Measurements from ENCODE around the gene HOXA3. TPM values are rescaled to one million over a fixed set of nuclear protein-coding genes. Genes with fewer than 3 reads are reported as not detected.

The HOXA3 gene
- total RNA-seq, 1 donor, result 3.5 TPM

DNA sequence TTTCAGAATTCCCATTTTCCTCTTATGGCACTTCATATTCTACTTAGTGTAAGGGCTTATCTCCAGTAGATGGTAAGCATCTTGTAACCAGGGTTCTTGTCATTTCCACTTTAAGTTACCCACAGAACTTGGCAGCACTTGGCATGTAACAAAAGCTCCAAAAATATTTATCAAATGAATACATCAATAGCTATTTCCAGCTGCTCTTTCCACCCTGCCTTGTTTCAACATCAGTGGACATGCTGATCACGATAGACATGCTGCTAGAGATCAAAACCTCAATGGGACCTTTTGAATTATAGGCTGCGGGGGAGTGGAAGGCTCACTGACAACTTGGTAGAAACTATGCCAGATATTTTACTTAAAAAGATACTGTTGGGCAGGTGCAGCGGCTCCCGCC is 89.4 kb downstream of the HOXA3 start:
- no peak for TF ChIP-seq CTCF (IDR thresholded peaks at IDR 0.05; ENCODE audit: insufficient read depth, low read length)
- no peak overlapping the region for H3K4me3 ChIP-seq (ENCODE audit: low read depth, low read length)
- peak; percentile 8 for DNase-seq (ENCODE audit: low read depth)

Small RNAs within 50 kb of the gene (small RNA-seq; reads per million reads assigned to genes)
- gene AC004080.5 (not detected), gene RF01977 (not detected), gene RF02140 (not detected), gene RF02141 (not detected)

Other genes with a start within 250 kb of the HOXA3 start
- 0.72 TPM in 1 of 2 replicates, not detected in the other for gene HOXA1, start 56.6 kb downstream of the HOXA3 start, total RNA-seq (ENCODE audit: low replicate concordance)
- 0.16 and 3.6 TPM in 2 replicates for gene HOXA2, start 49.9 kb downstream of the HOXA3 start, total RNA-seq (ENCODE audit: low replicate concordance)
- 0.57 and 0.99 TPM in 2 replicates for gene HOXA4, start 21.8 kb downstream of the HOXA3 start, total RNA-seq (ENCODE audit: low replicate concordance)
- 0.72 and 2.4 TPM in 2 replicates for gene HOXA5, start 8.9 kb downstream of the HOXA3 start, total RNA-seq (ENCODE audit: low replicate concordance)
- gene HOXA6, start 4.8 kb downstream of the HOXA3 start, total RNA-seq (ENCODE audit: low replicate concordance), result not detected in 2 replicates
- gene HOXA7, start 4.1 kb upstream of the HOXA3 start, total RNA-seq (ENCODE audit: low replicate concordance), result not detected in 2 replicates
- not detected in 2 replicates for gene HOXA9, start 13.0 kb upstream of the HOXA3 start, total RNA-seq (ENCODE audit: low replicate concordance)
- gene HOXA10, start 21.7 kb upstream of the HOXA3 start, total RNA-seq (ENCODE audit: low replicate concordance), result 0.08 TPM in 1 of 2 replicates, not detected in the other
- not detected in 2 replicates for gene HOXA11, start 32.6 kb upstream of the HOXA3 start, total RNA-seq (ENCODE audit: low replicate concordance)
- gene HOXA13, start 47.5 kb upstream of the HOXA3 start, total RNA-seq (ENCODE audit: low replicate concordance), result not detected in 2 replicates
- gene EVX1, start 90.2 kb upstream of the HOXA3 start, total RNA-seq (ENCODE audit: low replicate concordance), result not detected in 2 replicates

All from fibroblast of the aortic adventitia (primary cell).